ENCODE data around the gene STXBP5L.
"Not testable (repeated sequence)": the region's sequence is repeated elsewhere in the genome, so short reads cannot be mapped to it uniquely, and the experiment has no call there.

Gene STXBP5L

GRCh38 chr3:121063628-121064027 lies 155.6 kb downstream of the STXBP5L start:
- DNase-seq: no peak

DNA sequence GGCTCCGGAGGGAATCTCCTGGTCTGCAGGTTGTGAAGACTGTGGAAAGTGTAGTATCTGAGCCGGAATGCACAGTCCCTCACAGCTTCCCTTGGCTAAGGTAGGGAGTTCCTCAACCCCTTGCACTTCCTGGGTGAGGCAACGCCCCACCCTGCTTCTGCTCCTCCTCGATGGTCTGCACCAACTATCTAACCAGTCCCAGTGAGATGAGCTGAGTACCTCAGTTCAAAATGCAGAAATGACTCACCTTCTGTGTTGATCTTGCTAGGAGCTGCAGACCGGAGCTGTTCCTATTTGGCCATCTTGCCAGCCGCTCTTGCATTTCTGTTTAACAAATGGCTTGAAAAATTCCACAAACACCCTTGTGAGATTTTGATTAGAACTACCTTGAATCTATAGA lies 156.1 kb downstream of the STXBP5L start:
- no peak for DNase-seq

DNA sequence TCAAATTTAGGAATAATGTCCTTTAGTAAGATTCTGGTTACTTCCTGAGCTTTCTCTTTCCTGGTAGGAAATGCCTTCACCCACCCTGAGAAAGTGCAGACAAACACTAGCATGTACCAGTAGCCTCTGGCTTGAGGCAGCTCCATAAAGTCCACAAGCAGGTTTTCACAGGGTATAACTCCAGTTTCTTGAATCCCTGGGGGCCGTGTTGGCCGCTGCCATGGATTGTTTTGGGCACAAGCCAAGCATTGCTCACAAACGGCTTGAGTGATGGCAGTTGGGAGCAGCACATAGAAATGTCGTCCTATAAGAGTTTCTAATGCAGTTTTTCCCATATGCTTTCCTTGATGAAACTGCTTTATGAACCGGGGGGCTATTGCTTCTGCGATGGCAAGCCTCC lies 164.1 kb downstream of the STXBP5L start:
- DNase-seq: no peak

DNA sequence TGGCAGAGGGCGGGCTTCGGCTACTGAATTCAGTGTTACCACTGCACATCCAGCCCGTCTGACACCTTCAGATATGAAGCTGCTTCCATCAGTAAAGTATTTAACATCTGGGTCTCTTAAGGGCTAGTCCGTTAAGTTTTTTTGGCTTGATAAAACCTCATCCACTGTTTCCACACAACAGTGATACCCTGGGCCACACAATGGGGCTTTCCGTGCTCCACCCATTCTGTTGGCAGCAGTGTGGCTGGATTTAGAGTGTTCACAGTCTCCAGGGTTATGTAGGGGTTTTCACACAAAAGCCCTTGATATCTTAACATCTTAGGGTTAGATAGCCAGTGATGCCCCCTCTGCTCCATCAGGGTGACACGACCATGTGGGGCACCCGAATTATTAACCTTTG lies 165.0 kb downstream of the STXBP5L start:
- DNase-seq: no peak

DNA sequence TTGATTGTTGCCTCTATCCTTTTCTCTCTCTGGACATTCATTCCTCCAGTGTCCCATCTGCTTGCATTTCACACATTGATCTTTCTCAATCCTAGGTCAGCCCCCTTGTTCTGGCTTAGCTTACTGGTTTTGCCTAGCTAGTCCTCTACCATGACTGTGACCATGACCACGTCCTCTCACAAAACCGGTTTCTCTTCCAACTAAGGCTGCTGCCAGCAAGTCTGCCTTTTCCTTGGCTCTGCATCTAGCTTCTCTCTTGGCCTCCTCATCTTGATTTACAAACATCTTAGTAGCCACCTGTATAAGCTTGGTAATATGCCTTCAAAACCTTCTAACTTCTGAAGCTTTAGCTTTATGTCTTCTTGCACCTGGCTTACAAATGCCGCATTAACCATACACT lies 167.2 kb downstream of the STXBP5L start:
- DNase-seq: no peak

DNA sequence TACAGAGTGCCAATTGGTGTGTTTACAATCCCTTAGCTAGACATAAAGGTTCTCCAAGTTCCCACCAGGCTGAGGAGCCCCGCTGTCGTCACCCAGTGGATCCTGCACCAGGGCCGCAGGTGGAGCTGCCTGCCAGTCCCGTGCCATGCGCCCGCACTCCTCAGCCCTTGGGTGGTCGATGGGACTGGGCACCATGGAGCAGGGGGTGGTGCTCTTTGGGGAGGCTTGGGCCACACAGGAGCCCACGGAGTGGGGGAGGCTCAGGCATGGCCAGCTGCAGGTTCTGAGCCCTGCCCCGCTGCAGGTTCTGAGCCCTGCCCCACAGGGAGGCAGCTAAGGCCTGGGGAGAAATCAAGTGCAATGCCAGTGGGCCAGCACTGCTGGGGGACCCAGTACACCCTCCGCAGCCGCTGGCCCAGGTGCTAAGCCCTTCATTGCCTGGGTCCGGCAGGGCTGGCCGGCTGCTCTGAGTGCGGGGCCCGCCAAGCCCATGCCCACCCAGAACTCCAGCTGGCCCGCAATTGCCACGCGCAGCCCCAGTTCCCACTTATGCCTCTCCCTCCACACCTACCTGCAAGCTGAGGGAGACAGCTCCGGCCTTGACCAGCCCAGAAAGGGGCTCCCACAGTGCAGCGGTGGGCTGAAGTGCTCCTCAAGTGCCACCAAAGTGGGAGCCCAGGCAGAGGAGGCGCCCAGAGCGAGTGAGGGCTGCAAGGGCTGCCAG lies 170.5 kb downstream of the STXBP5L start:
- DNase-seq: not testable (repeated sequence)

GRCh38 chr3:121096953-121097352 lies 188.9 kb downstream of the STXBP5L start:
- no peak for DNase-seq

DNA sequence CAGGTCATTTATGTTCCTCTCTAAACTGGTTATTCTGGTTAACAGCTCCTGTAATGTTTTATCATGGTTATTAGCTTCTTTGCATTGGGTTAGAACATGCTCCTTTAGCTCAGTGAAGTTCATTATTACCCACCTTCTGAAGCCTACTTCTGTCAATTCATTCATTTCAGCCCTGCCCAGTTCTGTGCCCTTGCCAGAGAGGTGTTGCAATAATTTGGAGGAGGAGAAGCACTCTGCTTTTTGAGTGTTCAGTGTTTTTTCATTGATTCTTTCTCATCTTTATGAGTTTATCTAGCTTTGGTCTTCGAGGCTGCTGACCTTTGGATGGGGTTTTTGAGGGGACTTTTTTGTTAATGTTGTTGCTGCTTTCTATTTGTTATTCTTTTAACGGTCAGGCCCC lies 203.1 kb downstream of the STXBP5L start:
- DNase-seq: not testable (repeated sequence)

GRCh38 chr3:121111914-121112612 lies 204.1 kb downstream of the STXBP5L start:
- no peak for DNase-seq

GRCh38 chr3:121126033-121126706 lies 218.2 kb downstream of the STXBP5L start:
- no peak for DNase-seq

DNA sequence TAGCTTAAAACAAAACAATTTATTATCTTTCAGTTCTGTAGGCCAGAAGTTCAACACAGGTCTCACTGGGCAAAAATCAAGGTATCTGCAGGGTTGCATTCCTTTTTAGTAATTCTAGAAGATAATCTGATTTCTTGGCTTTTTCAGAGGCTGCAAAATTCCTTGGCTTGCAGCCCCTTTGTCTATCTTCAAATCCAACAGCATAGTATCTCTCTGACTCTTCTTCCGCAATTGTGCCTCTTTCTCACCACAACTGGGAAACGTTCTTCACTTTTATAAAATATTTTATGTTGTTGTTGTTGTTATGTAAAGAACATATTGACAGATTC lies 218.7 kb downstream of the STXBP5L start:
- no peak for DNase-seq

DNA sequence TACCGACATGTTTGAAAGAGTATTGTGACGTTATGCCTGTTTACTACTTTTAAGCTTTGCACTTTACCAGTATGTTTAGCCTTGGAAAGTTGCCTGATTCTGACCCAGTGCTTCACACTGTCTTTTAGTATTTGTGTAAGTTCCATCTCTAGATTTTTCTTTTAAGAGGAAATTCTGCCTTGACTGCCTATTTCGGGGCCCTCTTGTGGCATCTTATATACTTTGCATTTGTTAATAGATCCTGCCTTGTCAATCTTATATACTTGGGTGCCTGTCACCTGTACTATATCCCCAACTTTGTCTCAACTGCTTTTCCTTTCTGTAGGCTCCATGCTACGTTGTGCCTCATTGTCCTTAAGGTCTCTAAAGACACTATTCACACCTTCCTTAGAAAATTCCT lies 244.6 kb downstream of the STXBP5L start:
- DNase-seq: peak; percentile 21

DNA sequence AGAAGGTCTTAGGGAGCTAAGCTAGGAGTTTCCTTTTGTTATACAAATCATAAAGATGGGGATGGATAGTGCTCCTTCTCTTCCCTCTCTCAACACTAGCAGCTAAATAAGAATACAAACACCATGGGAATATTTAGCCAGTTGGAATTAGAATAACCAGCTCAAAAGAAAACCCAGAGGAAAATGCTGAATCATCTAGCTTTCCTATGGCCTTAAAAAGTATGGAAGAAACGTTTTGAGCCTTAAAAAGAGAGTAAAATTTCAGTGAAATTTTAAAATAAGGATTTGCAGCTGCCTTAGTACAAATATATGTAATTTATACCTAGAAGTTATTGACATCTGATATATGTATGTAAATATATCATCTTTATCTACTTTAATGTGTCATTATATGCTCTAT lies 245.8 kb downstream of the STXBP5L start:
- DNase-seq: no peak

GRCh38 chr3:121155028-121155427 lies 247.0 kb downstream of the STXBP5L start:
- no peak for DNase-seq

DNA sequence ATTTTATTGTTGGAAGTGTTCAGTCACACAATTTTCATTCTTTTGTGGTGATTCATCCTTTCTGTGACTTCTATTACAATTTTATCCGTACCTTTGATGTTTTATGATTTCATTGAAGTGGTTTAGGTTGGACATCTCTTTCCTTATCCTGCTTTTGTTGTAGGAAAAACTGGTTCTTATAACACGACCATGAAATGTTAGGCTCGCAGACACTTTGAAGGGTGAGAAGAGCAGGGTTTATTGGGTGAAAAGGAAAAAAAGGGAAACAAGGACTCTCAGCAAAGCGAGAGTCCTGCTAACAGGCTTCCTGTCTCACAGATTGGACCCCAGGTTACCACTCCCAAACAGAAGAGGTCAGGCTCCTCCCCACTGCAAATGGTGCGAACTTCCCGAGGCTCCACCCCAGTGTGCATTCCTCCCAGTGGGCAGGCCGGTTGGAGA lies 257.4 kb downstream of the STXBP5L start:
- DNase-seq: no peak

DNA sequence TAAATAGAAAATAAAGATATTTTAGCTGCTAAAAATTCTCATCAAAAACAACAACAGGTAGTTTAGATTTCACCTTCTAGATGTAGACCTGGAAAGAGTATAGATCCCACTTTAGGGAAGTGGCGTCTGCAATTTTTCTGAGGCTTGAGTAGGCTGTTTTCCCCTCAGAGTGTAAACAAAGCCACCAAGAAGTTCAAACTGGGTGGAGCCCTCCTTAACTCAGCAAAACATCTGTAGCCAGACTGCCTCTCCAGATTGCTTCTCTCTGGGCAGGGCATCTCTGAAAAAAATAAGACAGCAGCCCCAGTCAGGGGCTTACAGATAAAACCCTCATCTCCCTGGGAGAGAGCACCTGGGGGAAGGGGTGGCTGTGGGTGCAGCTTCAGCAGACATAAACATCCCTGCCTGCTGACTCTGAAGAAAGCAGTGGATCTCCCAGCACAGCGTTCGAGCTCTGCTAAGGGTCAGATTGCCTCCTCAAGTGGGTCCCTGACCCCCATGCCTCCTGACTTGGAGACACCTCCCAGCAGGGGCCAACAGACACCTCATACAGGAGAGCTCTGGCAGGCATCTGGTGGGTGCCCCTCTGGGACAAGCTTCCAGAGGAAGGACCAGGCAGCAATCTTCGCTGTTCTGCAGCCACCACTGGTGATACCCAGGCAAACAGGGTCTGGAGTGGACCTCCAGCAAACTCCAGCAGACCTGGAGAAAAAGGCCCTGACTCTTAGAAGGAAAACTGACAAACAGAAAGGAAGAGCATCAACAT lies 259.6 kb downstream of the STXBP5L start:
- no peak for DNase-seq

GRCh38 chr3:121175083-121175482 lies 267.1 kb downstream of the STXBP5L start:
- DNase-seq: no peak

GRCh38 chr3:121190626-121191025 lies 282.6 kb downstream of the STXBP5L start:
- DNase-seq: not testable (repeated sequence)

DNA sequence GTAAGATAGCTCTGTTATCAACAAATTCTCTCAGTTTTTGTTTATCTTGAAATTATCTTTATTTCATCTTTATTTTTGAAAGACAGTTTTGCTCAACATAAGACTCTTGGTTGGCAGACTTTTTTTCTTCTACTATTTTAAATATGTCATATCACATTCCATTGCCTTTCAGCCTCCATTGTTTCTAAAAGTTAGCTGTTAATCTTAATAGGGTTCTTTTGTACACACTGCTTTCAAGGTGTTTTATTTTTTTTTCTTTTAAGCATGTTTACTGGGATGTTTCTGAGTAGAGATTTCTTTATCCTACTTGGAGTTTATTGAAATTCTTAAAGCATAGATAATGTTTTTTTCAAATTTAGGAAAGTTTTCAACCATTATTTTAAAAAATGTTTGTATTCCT lies 294.6 kb downstream of the STXBP5L start:
- no peak for DNase-seq

DNA sequence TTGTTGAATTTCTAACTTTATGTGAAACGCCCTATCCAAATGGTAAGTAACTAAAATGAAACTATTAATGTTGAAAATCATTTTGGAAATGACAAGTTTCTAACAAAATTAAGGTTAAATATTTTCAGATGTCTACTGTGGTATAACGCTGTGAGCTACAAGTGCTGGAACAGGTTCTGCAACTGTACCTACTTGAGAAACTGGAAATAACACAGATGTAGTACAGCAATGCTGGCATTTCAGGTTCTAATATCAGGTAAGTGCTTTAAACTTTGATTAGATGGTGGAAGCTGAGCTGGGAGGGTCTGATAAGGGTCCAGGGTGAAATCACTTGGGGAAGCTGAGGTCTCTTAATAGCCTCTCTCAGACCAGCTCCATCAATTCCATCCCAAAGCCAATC lies 315.1 kb downstream of the STXBP5L start:
- no peak for DNase-seq

DNA sequence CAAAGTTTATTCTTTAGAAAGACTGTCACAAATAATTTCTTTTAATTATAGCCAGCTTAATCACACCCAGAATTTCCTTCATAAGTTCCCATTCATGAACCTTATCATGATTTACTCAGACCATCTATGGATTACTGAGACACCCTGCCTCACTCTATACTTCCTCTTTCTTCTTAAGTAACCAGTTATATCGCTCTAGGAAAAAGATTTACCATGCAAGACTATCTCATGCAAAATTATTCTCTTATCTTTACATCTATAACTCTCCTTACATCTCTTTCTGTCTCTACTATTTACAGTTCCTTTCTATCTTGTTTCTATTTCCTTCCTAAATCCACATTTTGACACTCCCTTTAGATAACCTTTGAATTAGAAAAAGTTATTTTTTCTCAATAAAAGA lies 321.0 kb downstream of the STXBP5L start:
- DNase-seq: no peak

- not testable (repeated sequence) for DNase-seq
These were observed 322.2 kb downstream of the STXBP5L start for GRCh38 chr3:121230194-121230593.

- no peak for DNase-seq
These were observed 323.9 kb downstream of the STXBP5L start for GRCh38 chr3:121231872-121232271.
